ENCODE measurements around the gene PLA2G12A.

DNA sequence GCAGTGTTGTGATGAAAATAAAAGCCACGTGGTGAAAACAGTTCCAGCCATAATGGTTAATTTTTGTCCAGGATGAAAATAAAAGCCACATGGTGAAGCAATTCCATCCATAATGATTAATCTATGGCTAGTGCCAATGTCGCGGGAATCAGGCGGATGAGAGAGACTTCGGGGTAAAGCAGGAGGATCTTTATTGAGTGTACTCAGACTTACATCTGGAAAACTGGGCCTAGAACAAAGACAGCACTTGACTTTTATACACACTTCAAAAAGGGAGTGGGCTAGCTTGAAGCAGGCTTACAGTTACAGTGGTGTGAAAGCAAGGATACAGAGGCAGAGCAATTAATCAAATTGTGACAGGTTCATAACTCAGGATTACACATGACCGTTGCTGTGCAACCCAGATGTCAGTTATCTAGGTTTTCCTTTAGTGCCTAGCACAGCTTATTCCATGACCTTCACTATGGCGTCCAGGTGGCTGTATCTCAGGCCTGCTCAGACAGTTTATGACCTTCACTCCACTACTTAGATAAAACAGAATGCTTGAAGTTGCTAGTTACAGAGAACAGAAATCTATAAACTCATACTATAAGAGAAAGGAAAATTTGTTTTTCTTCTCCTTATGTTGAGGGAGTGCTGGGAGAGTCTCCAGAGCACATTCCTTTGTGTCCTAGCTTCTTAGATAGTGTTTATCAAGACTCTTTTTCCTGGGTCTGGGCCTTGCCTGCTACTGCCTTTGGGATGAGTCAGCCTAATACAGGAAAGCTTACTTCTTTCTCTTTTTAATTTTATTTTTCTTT, 5.9 kb upstream of the PLA2G12A start:
- TF ChIP-seq, protein P1, sequence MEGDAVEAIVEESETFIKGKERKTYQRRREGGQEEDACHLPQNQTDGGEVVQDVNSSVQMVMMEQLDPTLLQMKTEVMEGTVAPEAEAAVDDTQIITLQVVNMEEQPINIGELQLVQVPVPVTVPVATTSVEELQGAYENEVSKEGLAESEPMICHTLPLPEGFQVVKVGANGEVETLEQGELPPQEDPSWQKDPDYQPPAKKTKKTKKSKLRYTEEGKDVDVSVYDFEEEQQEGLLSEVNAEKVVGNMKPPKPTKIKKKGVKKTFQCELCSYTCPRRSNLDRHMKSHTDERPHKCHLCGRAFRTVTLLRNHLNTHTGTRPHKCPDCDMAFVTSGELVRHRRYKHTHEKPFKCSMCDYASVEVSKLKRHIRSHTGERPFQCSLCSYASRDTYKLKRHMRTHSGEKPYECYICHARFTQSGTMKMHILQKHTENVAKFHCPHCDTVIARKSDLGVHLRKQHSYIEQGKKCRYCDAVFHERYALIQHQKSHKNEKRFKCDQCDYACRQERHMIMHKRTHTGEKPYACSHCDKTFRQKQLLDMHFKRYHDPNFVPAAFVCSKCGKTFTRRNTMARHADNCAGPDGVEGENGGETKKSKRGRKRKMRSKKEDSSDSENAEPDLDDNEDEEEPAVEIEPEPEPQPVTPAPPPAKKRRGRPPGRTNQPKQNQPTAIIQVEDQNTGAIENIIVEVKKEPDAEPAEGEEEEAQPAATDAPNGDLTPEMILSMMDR (IDR thresholded peaks at IDR 0.05) = no peak
- TF ChIP-seq, protein P2, sequence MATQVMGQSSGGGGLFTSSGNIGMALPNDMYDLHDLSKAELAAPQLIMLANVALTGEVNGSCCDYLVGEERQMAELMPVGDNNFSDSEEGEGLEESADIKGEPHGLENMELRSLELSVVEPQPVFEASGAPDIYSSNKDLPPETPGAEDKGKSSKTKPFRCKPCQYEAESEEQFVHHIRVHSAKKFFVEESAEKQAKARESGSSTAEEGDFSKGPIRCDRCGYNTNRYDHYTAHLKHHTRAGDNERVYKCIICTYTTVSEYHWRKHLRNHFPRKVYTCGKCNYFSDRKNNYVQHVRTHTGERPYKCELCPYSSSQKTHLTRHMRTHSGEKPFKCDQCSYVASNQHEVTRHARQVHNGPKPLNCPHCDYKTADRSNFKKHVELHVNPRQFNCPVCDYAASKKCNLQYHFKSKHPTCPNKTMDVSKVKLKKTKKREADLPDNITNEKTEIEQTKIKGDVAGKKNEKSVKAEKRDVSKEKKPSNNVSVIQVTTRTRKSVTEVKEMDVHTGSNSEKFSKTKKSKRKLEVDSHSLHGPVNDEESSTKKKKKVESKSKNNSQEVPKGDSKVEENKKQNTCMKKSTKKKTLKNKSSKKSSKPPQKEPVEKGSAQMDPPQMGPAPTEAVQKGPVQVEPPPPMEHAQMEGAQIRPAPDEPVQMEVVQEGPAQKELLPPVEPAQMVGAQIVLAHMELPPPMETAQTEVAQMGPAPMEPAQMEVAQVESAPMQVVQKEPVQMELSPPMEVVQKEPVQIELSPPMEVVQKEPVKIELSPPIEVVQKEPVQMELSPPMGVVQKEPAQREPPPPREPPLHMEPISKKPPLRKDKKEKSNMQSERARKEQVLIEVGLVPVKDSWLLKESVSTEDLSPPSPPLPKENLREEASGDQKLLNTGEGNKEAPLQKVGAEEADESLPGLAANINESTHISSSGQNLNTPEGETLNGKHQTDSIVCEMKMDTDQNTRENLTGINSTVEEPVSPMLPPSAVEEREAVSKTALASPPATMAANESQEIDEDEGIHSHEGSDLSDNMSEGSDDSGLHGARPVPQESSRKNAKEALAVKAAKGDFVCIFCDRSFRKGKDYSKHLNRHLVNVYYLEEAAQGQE (IDR thresholded peaks at IDR 0.05; ENCODE audit: insufficient read depth in 1 of 2, low read depth in 2 of 2, low read length in 1 of 2) = no peak
- TF ChIP-seq TCF7L2 (IDR thresholded peaks at IDR 0.05; ENCODE audit: low read depth, low read length) (no peak), POLR2AphosphoS5 (IDR thresholded peaks at IDR 0.05; ENCODE audit: low read depth, low read length) (no peak)
